ENCODE measurements around the gene GSTO2. TPM values are rescaled to one million over a fixed set of nuclear protein-coding genes. Genes with fewer than 3 reads are reported as not detected.
A peak's percentile ranks its signal among the peaks of the same experiment; 100 is the strongest.

Gene GSTO2
- total RNA-seq, 4 donors from 2014 or later, result 0.71 to 2.3 (median 1.4) TPM; not detected in 1

DNA sequence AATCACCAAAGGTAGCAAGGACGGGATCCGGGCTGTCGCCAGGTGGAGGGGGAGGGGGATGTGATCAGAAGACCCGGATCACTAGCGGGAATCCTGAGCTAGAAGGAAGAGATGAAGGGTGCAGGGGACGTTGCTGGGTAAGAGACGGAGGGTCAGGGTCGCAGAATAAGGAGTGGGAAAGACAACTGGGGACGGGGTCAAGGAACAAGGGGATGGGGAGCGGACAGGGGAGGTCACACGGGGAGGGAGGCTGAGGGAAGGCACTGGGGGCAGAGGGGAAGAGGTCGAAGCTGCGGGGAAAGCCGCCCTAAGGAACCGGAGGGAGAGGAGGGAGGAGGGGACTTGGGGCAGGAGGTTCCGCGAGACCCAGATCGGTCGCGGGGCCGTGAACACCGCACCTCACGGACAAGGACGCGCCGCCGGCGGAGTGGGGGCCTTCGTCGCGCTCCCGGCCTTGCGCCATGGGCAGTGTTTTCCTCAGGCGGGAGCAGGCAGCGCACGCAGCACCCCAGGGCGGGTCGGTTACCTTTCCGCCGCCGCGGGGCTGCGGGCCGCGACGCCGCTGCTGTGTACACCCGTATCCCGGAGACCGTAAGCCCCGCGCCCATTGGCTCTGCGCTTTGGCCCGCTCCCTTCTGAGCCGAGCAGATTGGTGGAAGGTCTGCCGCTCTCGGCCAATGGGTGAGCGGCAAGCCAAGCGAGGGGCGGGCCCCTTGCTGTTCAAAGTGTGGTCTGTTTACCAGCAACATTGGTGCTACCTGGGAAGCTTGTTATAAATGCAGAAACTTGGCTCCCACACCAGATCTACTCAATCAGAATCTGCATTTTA lies 37.0 kb upstream of the GSTO2 start, which contains the start of gene CFAP43:
Gene CFAP43 (minus strand): TSS at position 581 of the 829 bp plus-strand sequence. CDS start 118 bp downstream, at position 463.
- in situ Hi-C loops (cut with MboI; ENCODE audit: low sequenced_read_pairs in 4 of 4) (no loop called here), intact Hi-C loops (cut with DNase I; ENCODE audit: low total_unique reads) (loop anchor here (1.0 kb wide), 1 partner anchor 37 kb away; the partner anchor contains the start of gene GSTO2)
- DNase-seq, result peak; percentile 97 to 98

DNA sequence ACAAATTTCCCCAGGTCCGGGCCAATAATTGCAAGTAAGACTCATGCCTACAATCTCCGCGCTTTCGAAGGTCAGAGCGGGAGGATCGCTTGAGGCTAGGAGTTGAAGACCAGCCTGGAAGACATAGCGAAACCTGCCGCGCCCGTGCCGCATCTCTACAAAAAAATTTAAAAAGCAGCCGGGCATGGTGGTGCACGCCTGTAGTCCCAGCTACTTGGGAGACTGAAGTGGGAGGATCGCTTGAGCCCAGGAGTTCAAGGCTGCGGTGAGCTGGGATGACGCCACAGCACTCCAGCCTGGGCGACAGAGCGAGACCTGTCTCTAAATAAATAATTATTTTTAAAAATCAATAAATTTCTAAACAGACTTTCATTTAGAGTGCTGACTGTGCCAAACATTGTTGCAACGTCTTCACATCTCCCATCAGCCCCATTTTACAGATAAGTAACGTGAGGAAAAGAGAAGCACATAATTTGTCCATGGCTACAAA lies 36.3 kb upstream of the GSTO2 start:
- TF ChIP-seq POLR2A (IDR thresholded peaks at IDR 0.05), result no peak
- TF ChIP-seq, protein P1, sequence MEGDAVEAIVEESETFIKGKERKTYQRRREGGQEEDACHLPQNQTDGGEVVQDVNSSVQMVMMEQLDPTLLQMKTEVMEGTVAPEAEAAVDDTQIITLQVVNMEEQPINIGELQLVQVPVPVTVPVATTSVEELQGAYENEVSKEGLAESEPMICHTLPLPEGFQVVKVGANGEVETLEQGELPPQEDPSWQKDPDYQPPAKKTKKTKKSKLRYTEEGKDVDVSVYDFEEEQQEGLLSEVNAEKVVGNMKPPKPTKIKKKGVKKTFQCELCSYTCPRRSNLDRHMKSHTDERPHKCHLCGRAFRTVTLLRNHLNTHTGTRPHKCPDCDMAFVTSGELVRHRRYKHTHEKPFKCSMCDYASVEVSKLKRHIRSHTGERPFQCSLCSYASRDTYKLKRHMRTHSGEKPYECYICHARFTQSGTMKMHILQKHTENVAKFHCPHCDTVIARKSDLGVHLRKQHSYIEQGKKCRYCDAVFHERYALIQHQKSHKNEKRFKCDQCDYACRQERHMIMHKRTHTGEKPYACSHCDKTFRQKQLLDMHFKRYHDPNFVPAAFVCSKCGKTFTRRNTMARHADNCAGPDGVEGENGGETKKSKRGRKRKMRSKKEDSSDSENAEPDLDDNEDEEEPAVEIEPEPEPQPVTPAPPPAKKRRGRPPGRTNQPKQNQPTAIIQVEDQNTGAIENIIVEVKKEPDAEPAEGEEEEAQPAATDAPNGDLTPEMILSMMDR (IDR thresholded peaks at IDR 0.05 in 4 of 5, conservative IDR thresholded peaks at IDR 0.05 in 1 of 5), result no peak
- Histone ChIP-seq H3K4me3 (peak overlapping the region; percentile 72 to 86 (median 80)), H3K27me3 (no peaks in the 10 kb centered on the region), H3K4me1 (peaks cover 8 to 9% of the 10 kb centered on the region in 2 donors), H3K9me3 (no peaks in the 10 kb centered on the region), H3K27ac (no peak overlapping the region), H3K36me3 (no peaks in the 10 kb centered on the region)
- in situ Hi-C loops (cut with MboI; ENCODE audit: low sequenced_read_pairs in 4 of 4) (no loop called here), intact Hi-C loops (cut with DNase I; ENCODE audit: low total_unique reads) (loop anchor here (1.0 kb wide), 1 partner anchor 37 kb away; the partner anchor contains the start of gene GSTO2)
- peak; percentile 62 to 66 for ATAC-seq
- no peak for DNase-seq

More for the DNA sequence above, 37.0 kb upstream of the GSTO2 start, which contains the start of gene CFAP43:
- Histone ChIP-seq H3K36me3 (no peaks in the 10 kb centered on the region), H3K4me3 (peak within 1 kb of the TSS; percentile 72 to 86 (median 80)), H3K27ac (peak within 1 kb of the TSS in 1 of 4 donors; percentile 24), H3K9me3 (no peaks in the 10 kb centered on the region), H3K4me1 (peaks cover 8 to 9% of the 10 kb centered on the region in 2 donors), H3K27me3 (no peaks in the 10 kb centered on the region)
- no peak for TF ChIP-seq POLR2A (IDR thresholded peaks at IDR 0.05)
- TF ChIP-seq, protein P1 (IDR thresholded peaks at IDR 0.05 in 4 of 5, conservative IDR thresholded peaks at IDR 0.05 in 1 of 5), result no peak
- peak; percentile 100 for ATAC-seq

DNA sequence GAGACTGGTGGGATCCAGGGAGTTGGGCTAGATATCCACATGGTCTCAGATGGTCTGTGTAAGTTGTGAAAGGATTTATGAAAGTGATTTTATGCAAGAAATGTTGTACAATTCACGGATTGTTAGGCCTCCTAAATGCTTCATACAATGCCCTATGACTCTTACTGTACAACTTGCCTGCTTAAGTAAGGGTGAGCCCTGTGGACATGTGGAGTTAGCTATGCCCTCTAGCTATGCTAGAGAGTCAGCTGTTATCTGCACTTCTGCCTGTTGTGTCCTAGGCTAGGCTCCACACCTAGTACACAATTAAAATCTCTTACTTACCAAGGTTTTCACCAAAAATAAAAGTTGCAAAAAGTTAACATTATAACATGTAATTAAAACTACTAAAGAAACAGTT lies 35.2 kb upstream of the GSTO2 start:
- H3K27ac ChIP-seq, result no peak overlapping the region
- TF ChIP-seq, protein P1 (IDR thresholded peaks at IDR 0.05 in 4 of 5, conservative IDR thresholded peaks at IDR 0.05 in 1 of 5), result no peak
- TF ChIP-seq POLR2A (IDR thresholded peaks at IDR 0.05), result no peak
- intact Hi-C loops (cut with DNase I; ENCODE audit: low total_unique reads) (no loop called here), in situ Hi-C loops (cut with MboI; ENCODE audit: low sequenced_read_pairs in 4 of 4) (no loop called here)
- no peaks in the 10 kb centered on the region for H3K27me3 ChIP-seq
- ATAC-seq, result no peak
- no peak for DNase-seq
- no peaks in the 10 kb centered on the region for H3K36me3 ChIP-seq
- peaks cover 8 to 9% of the 10 kb centered on the region in 2 donors for H3K4me1 ChIP-seq
- no peak overlapping the region for H3K4me3 ChIP-seq
- H3K9me3 ChIP-seq, result no peaks in the 10 kb centered on the region

DNA sequence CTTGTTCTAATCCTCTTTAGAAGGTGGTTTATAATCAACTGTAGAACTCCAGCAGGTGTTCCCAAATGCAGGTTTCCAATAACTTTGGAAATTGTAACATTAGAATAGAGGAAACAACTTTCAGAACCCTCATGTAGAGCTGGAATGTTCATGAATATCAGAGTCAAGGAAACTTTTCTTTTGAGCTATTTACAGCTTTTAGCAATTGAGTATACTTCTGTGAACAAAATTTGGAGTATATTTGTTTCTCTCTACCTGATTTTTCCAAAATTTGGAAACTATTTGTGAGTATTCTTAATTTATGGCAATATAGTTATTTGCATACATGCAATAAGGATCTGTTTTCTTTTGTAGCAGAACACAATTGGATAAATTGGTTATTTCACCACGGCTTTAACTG lies 34.0 kb upstream of the GSTO2 start:
- Histone ChIP-seq H3K27ac (no peak overlapping the region), H3K36me3 (no peaks in the 10 kb centered on the region), H3K27me3 (no peaks in the 10 kb centered on the region), H3K9me3 (no peaks in the 10 kb centered on the region), H3K4me1 (peaks cover 8 to 9% of the 10 kb centered on the region in 2 donors), H3K4me3 (no peak overlapping the region)
- intact Hi-C loops (cut with DNase I; ENCODE audit: low total_unique reads), result no loop called here
- TF ChIP-seq POLR2A (IDR thresholded peaks at IDR 0.05), result no peak
- TF ChIP-seq, protein P1 (IDR thresholded peaks at IDR 0.05 in 4 of 5, conservative IDR thresholded peaks at IDR 0.05 in 1 of 5), result no peak
- DNase-seq (no peak), ATAC-seq (no peak)
- in situ Hi-C loops (cut with MboI; ENCODE audit: low sequenced_read_pairs in 4 of 4), result no loop called here

Measured in gastrocnemius medialis (tissue), 4 donors.